VCaP (cell line): ENCODE data around the gene SERPIND1.

Experiments used
- H3K27ac ChIP-seq: fragments of 450-650 bp; 2 replicates; pipeline ENCODE4 v1.5.1; 2017
- TF ChIP-seq, protein P1 (sequence below): fragments of 450-650 bp; conservative IDR thresholded peaks from 2 replicates; pipeline ENCODE4 v1.5.1; 2017; ENCODE audit warnings: mild to moderate bottlenecking, moderate library complexity

The SERPIND1 gene

GRCh38 chr22:20810645-20811044 is 36.7 kb downstream of the SERPIND1 start:
- no peak overlapping the region for H3K27ac ChIP-seq
- TF ChIP-seq, protein P1, sequence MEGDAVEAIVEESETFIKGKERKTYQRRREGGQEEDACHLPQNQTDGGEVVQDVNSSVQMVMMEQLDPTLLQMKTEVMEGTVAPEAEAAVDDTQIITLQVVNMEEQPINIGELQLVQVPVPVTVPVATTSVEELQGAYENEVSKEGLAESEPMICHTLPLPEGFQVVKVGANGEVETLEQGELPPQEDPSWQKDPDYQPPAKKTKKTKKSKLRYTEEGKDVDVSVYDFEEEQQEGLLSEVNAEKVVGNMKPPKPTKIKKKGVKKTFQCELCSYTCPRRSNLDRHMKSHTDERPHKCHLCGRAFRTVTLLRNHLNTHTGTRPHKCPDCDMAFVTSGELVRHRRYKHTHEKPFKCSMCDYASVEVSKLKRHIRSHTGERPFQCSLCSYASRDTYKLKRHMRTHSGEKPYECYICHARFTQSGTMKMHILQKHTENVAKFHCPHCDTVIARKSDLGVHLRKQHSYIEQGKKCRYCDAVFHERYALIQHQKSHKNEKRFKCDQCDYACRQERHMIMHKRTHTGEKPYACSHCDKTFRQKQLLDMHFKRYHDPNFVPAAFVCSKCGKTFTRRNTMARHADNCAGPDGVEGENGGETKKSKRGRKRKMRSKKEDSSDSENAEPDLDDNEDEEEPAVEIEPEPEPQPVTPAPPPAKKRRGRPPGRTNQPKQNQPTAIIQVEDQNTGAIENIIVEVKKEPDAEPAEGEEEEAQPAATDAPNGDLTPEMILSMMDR: no peak

GRCh38 chr22:20811171-20811570 is 37.3 kb downstream of the SERPIND1 start:
- H3K27ac ChIP-seq: no peak overlapping the region
- TF ChIP-seq, protein P1: no peak

GRCh38 chr22:20811971-20812660 is 38.2 kb downstream of the SERPIND1 start:
- H3K27ac ChIP-seq: no peak overlapping the region
- TF ChIP-seq, protein P1: no peak

DNA sequence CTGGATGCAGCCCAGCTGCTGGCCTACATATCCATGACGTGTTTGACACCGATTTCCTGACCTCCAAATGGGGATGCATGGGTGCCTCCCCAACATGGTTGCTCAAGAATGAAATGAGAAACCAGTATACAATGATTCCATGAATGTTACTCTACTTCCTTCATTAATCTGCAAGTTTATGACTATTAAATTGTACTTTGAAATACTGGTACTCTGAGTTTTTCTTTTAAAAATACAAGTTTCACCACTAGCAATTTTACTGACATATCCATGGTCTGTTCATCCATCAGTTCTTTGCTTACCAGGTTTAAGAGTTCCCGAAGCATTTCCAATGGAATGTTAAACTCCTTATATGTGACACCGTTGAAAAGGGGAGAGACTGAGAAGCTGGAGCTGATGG is 39.1 kb downstream of the SERPIND1 start:
- TF ChIP-seq, protein P1: no peak
- H3K27ac ChIP-seq: no peak overlapping the region

- H3K27ac ChIP-seq: no peak overlapping the region
- TF ChIP-seq, protein P1: no peak
Observed at GRCh38 chr22:20814221-20814808, 40.4 kb downstream of the SERPIND1 start.

DNA sequence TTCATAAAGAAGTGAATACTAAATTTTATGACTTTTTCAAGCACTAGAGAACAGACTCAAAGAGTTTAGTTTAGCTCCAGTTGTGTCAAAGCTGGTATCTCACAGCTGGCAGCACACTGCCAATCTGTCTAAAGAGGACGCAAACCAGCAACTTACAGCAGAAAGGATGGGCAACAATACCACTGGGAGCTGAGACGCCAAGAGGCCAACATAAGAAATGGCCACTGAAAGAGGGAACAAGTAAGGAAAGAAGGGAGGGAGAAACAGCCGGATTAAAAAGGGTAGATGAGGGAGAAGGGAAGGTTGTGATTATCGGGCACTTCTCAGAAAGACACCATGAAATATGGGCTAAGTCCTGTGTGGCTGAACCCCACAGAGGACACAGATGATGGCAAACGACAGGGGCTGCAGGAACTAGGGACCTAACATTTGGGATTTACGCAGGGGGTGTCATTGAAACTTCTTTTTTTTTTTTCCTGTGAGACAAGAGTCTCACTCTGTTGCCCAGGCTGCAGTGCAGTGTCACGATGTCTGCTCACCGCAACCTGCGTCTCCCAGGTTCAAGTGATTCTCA is 41.7 kb downstream of the SERPIND1 start:
- TF ChIP-seq, protein P1: no peak
- H3K27ac ChIP-seq: no peak overlapping the region

GRCh38 chr22:20816559-20816958 is 42.6 kb downstream of the SERPIND1 start:
- no peak overlapping the region for H3K27ac ChIP-seq
- TF ChIP-seq, protein P1: no peak
